ENCODE measurements around the gene IMPDH2.
A peak's percentile ranks its signal among the peaks of the same experiment; 100 is the strongest.

The IMPDH2 gene

DNA sequence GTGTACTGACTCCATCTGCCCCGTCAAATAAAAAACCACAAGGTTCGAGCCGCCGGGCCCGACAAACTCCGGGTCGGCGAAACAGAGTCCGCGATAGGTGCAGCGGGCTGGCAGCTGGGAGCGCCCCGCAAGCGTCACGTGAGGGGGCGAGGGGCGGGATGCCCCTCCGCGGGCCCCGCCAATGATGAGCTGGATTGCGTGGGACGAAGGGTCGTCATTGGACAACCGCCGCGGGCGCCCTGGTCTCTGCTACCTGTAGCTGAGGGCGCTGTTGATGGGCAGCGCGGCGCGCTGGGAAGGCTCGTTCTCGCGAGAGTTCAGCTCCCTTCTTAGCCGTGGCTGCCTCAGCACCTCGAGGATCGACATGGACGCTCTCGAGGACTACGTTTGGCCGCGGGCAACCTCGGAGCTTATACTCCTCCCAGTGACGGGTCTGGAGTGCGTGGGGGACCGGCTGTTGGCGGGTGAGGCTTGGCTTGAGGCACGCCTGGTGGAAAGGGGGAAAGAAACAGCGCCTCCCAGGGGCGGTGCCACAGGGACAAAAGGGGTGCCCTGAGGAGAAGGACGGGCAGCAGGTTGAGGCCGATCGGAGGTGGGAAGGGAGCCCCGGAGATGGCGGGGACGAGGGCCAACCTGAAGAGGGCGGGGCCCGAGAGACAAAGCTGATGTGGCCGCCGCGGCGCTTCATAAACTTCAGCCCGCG is 22.0 kb downstream of the IMPDH2 start, which contains the start of gene WDR6:
WDR6 (plus strand) TSS at position 324 of the 703 bp plus-strand sequence; CDS start at position 365, 41 bp downstream.
- Histone ChIP-seq H3K9ac (ENCODE audit: low read depth, low read length, poor library complexity, severe bottlenecking) (peak within 1 kb of the TSS; percentile 100), H3K79me2 (ENCODE audit: insufficient read depth, low read length) (peaks cover 57% of the 10 kb centered on the region), H3K27me3 (ENCODE audit: insufficient read depth, low read length, poor library complexity, severe bottlenecking) (no peaks in the 10 kb centered on the region), H3K36me3 (ENCODE audit: insufficient read depth, low read length) (peaks cover 9% of the 10 kb centered on the region; the same call in 1 of the 2 replicates), H2AFZ (ENCODE audit: low read length) (peak within 1 kb of the TSS; percentile 80), H3K9me3 (ENCODE audit: insufficient read depth, low read depth, low read length) (no peaks in the 10 kb centered on the region), H3K4me1 (ENCODE audit: insufficient read depth, low read length, poor library complexity, severe bottlenecking) (peaks cover 14% of the 10 kb centered on the region), H3K9me2 (replicated peaks; ENCODE audit: low read depth, low read length) (no peaks in the 10 kb centered on the region), H3F3A (ENCODE audit: low read depth) (no peaks in the 10 kb centered on the region), H3K4me3 (ENCODE audit: low read length, poor library complexity, severe bottlenecking) (peak within 1 kb of the TSS; percentile 86), H4K20me1 (ENCODE audit: insufficient read depth, low read length, poor library complexity, severe bottlenecking) (peaks cover 33% of the 10 kb centered on the region), H3K4me2 (ENCODE audit: low read depth, low read length, poor library complexity, severe bottlenecking) (peak within 1 kb of the TSS; percentile 99)
- TF ChIP-seq EZH2phosphoT487 (IDR thresholded peaks at IDR 0.05; ENCODE audit: borderline replicate concordance), result no peak
- TF ChIP-seq, protein P1, sequence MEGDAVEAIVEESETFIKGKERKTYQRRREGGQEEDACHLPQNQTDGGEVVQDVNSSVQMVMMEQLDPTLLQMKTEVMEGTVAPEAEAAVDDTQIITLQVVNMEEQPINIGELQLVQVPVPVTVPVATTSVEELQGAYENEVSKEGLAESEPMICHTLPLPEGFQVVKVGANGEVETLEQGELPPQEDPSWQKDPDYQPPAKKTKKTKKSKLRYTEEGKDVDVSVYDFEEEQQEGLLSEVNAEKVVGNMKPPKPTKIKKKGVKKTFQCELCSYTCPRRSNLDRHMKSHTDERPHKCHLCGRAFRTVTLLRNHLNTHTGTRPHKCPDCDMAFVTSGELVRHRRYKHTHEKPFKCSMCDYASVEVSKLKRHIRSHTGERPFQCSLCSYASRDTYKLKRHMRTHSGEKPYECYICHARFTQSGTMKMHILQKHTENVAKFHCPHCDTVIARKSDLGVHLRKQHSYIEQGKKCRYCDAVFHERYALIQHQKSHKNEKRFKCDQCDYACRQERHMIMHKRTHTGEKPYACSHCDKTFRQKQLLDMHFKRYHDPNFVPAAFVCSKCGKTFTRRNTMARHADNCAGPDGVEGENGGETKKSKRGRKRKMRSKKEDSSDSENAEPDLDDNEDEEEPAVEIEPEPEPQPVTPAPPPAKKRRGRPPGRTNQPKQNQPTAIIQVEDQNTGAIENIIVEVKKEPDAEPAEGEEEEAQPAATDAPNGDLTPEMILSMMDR (conservative IDR thresholded peaks at IDR 0.05; ENCODE audit: low read length), result peak; percentile 56

DNA sequence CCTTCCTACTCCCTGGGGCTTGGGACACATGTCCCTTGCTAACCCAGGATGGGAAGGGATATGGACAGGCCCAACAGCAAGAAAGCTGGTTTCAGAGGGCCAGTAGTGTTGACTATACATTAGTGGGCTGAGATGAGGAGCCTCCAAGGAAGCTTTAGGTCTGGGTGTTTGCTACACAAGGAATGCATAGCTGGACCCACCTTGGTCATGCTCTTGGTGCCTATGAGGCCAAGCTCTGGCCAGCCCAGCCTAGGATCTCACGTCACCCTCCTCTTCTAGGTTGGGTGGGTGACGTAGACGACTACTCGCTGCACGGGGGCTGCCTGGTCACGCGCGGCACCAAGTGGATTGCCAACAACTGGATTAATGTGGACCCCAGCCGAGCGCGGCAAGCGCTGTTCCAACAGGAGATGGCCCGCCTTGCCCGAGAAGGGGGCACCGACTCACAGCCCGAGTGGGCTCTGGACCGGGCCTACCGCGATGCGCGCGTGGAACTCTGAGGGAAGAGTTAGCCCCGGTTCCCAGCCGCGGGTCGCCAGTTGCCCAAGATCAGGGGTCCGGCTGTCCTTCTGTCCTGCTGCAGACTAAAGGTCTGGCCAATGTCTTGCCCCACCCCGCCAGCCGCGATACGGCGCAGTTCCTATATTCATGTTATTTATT is 22.7 kb downstream of the IMPDH2 start:
- H2AFZ ChIP-seq (ENCODE audit: low read length), result peak overlapping the region; percentile 51; the same call in 1 of the 2 replicates

GRCh38 chr3:49005998-49006397 is 23.2 kb downstream of the IMPDH2 start:
- peaks cover 14% of the 10 kb centered on the region for H3K4me1 ChIP-seq (ENCODE audit: insufficient read depth, low read length, poor library complexity, severe bottlenecking)
- no peaks in the 10 kb centered on the region for H3K27me3 ChIP-seq (ENCODE audit: insufficient read depth, low read length, poor library complexity, severe bottlenecking)
- no peaks in the 10 kb centered on the region for H3K9me3 ChIP-seq (ENCODE audit: insufficient read depth, low read depth, low read length)
- H3K9me2 ChIP-seq (replicated peaks; ENCODE audit: low read depth, low read length), result no peaks in the 10 kb centered on the region
- peak overlapping the region; percentile 100 for H3K9ac ChIP-seq (ENCODE audit: low read depth, low read length, poor library complexity, severe bottlenecking)
- peak overlapping the region; percentile 86 for H3K4me3 ChIP-seq (ENCODE audit: low read length, poor library complexity, severe bottlenecking)
- peaks cover 45% of the 10 kb centered on the region for H3K79me2 ChIP-seq (ENCODE audit: insufficient read depth, low read length)
- H3K36me3 ChIP-seq (ENCODE audit: insufficient read depth, low read length), result no peaks in the 10 kb centered on the region
- peaks cover 22% of the 10 kb centered on the region for H4K20me1 ChIP-seq (ENCODE audit: insufficient read depth, low read length, poor library complexity, severe bottlenecking)
- no peaks in the 10 kb centered on the region for H3F3A ChIP-seq (ENCODE audit: low read depth)
- TF ChIP-seq EZH2phosphoT487 (IDR thresholded peaks at IDR 0.05; ENCODE audit: borderline replicate concordance), result no peak
- TF ChIP-seq, protein P1 (conservative IDR thresholded peaks at IDR 0.05; ENCODE audit: low read length), result no peak
- peak overlapping the region; percentile 82 for H3K4me2 ChIP-seq (ENCODE audit: low read depth, low read length, poor library complexity, severe bottlenecking)
- H2AFZ ChIP-seq (ENCODE audit: low read length), result no peak overlapping the region

More for the DNA sequence above, 22.7 kb downstream of the IMPDH2 start:
- Histone ChIP-seq H3K9me3 (ENCODE audit: insufficient read depth, low read depth, low read length) (no peaks in the 10 kb centered on the region), H3K9ac (ENCODE audit: low read depth, low read length, poor library complexity, severe bottlenecking) (peak overlapping the region; percentile 100), H3K79me2 (ENCODE audit: insufficient read depth, low read length) (peaks cover 50% of the 10 kb centered on the region), H3F3A (ENCODE audit: low read depth) (no peaks in the 10 kb centered on the region), H3K4me3 (ENCODE audit: low read length, poor library complexity, severe bottlenecking) (peak overlapping the region; percentile 86), H4K20me1 (ENCODE audit: insufficient read depth, low read length, poor library complexity, severe bottlenecking) (peaks cover 26% of the 10 kb centered on the region), H3K4me2 (ENCODE audit: low read depth, low read length, poor library complexity, severe bottlenecking) (peak overlapping the region; percentile 82), H3K36me3 (ENCODE audit: insufficient read depth, low read length) (peaks cover 2% of the 10 kb centered on the region; the same call in 1 of the 2 replicates), H3K4me1 (ENCODE audit: insufficient read depth, low read length, poor library complexity, severe bottlenecking) (peaks cover 14% of the 10 kb centered on the region), H3K27me3 (ENCODE audit: insufficient read depth, low read length, poor library complexity, severe bottlenecking) (no peaks in the 10 kb centered on the region), H3K9me2 (replicated peaks; ENCODE audit: low read depth, low read length) (no peaks in the 10 kb centered on the region)
- TF ChIP-seq, protein P1 (conservative IDR thresholded peaks at IDR 0.05; ENCODE audit: low read length), result no peak
- TF ChIP-seq EZH2phosphoT487 (IDR thresholded peaks at IDR 0.05; ENCODE audit: borderline replicate concordance), result no peak
